Activated CD4-positive, alpha-beta T cell treated with anti-CD3 and anti-CD28 coated beads for 4 hours (primary cell): ENCODE measurements around the gene AGBL1.
"Not testable (repeated sequence)": the region's sequence is repeated elsewhere in the genome, so short reads cannot be mapped to it uniquely, and the experiment has no call there.

Experiments used
- DNase-seq, 2 donors: peaks; one replicate each; pipeline ENCODE4 v3.0.0-alpha.2; 2020

The AGBL1 gene

GRCh38 chr15:86087808-86088207 is 8.1 kb downstream of the AGBL1 start:
- no peak for DNase-seq

- DNase-seq, result no peak
Measured at GRCh38 chr15:86089422-86089821, 9.8 kb downstream of the AGBL1 start.

- no peak for DNase-seq
Measured at GRCh38 chr15:86101818-86102217, 22.1 kb downstream of the AGBL1 start.

GRCh38 chr15:86103825-86104224 is 24.2 kb downstream of the AGBL1 start:
- no peak for DNase-seq

GRCh38 chr15:86106306-86106705 is 26.6 kb downstream of the AGBL1 start:
- no peak for DNase-seq

GRCh38 chr15:86115145-86115801 is 35.6 kb downstream of the AGBL1 start:
- DNase-seq, result no peak

- no peak for DNase-seq
Measured at GRCh38 chr15:86121568-86122225, 42.0 kb downstream of the AGBL1 start.

GRCh38 chr15:86122691-86123391 is 43.2 kb downstream of the AGBL1 start:
- not testable (repeated sequence) for DNase-seq

- DNase-seq, result no peak
Measured at GRCh38 chr15:86125775-86126174, 46.1 kb downstream of the AGBL1 start.

- no peak for DNase-seq
Measured at GRCh38 chr15:86127547-86127946, 47.9 kb downstream of the AGBL1 start.

GRCh38 chr15:86135041-86135440 is 55.4 kb downstream of the AGBL1 start:
- no peak for DNase-seq

- no peak for DNase-seq
Measured at GRCh38 chr15:86136861-86137260, 57.2 kb downstream of the AGBL1 start.

- no peak for DNase-seq
Measured at GRCh38 chr15:86138798-86139197, 59.1 kb downstream of the AGBL1 start.

- no peak for DNase-seq
Measured at GRCh38 chr15:86139828-86140227, 60.2 kb downstream of the AGBL1 start.

- no peak for DNase-seq
Measured at GRCh38 chr15:86154705-86155104, 75.0 kb downstream of the AGBL1 start.

GRCh38 chr15:86155551-86155950 is 75.9 kb downstream of the AGBL1 start:
- DNase-seq, result no peak

- DNase-seq, result no peak
Measured at GRCh38 chr15:86157606-86158293, 78.1 kb downstream of the AGBL1 start.

GRCh38 chr15:86159468-86159867 is 79.8 kb downstream of the AGBL1 start:
- no peak for DNase-seq

- DNase-seq, result no peak
Measured at GRCh38 chr15:86161250-86161649, 81.6 kb downstream of the AGBL1 start.

GRCh38 chr15:86162172-86162591 is 82.5 kb downstream of the AGBL1 start:
- no peak for DNase-seq

GRCh38 chr15:86162641-86163040 is 83.0 kb downstream of the AGBL1 start:
- DNase-seq, result no peak

GRCh38 chr15:86163816-86164215 is 84.1 kb downstream of the AGBL1 start:
- no peak for DNase-seq

- no peak for DNase-seq
Measured at GRCh38 chr15:86164232-86164898, 84.7 kb downstream of the AGBL1 start.
